Stimulated activated effector memory CD8-positive, alpha-beta T cell treated with anti-CD3 and anti-CD28 coated beads, Interleukin-12 subunit alpha, Interleukin-12 subunit beta, amount 100 ng/mL, for 72 hours (primary cell): ENCODE measurements around the gene TMEM204.

Experiments
- ATAC-seq: fragments of 150-1000 bp; cut with Tn5 transposase; 2 replicates; pipeline ENCODE4 v1.10.0; 2021
- DNase-seq, 2 donors: peaks; one replicate each; pipeline ENCODE4 v3.0.0; 2021 to 2022; ENCODE audit warnings: low spot score in 2 of 2
- H3K27ac Mint-ChIP-seq: one replicate; pipeline ENCODE4 v1.8.0; 2022; ENCODE audit warnings: mild to moderate bottlenecking, mixed read lengths
- H3K36me3 Mint-ChIP-seq: one replicate; pipeline ENCODE4 v1.8.0; 2022; ENCODE audit warnings: mild to moderate bottlenecking, mixed read lengths
- H3K4me1 Mint-ChIP-seq: one replicate; pipeline ENCODE4 v1.8.0; 2022; ENCODE audit warnings: mixed read lengths
- H3K4me3 Mint-ChIP-seq: one replicate; pipeline ENCODE4 v1.8.0; 2022; ENCODE audit warnings: mild to moderate bottlenecking, mixed read lengths
- H3K9me3 Mint-ChIP-seq: one replicate; pipeline ENCODE4 v1.8.0; 2022; ENCODE audit warnings: mixed read lengths

The TMEM204 gene

DNA sequence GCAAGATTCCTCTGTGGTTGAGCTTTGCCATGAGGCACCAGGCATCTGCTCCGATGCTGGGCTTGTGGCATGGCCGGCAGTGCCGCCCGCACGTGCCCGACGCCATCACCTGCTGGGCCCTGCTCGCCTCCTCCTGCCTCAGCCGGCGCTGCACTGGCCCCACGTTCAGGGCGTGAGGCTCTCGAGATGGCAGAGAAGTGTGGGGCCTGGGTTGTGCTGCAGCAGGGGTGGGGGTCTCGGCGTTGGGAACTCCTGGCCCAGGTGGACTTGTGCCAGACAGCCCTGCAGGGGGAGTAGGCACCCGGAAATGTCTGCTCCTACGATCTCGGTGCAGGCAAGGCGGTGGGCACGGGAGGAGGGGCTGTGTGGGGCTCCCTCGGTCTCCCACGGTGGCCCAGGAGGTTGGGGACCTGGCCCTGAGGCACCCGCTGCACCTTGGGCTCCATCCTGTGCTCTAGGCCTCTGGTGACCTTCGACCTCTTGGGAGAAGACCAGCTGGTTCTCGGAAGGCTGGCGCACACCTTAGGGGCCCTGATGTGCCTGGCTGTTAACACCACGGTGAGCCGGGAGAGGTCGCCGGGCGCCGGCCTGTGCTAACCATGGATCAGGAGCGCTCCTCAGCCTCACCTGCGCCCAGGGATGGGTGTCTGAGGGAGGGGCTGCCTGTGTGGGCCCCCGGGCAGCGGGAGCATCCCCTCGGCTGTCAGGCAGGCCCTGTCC lies 26.8 kb upstream of the TMEM204 start:
- no peaks in the 10 kb centered on the region for H3K4me1 Mint-ChIP-seq
- H3K9me3 Mint-ChIP-seq = no peaks in the 10 kb centered on the region
- peaks cover 27% of the 10 kb centered on the region for H3K36me3 Mint-ChIP-seq
- no peak for ATAC-seq
- H3K4me3 Mint-ChIP-seq = no peak overlapping the region
- no peak overlapping the region for H3K27ac Mint-ChIP-seq
- no peak for DNase-seq

DNA sequence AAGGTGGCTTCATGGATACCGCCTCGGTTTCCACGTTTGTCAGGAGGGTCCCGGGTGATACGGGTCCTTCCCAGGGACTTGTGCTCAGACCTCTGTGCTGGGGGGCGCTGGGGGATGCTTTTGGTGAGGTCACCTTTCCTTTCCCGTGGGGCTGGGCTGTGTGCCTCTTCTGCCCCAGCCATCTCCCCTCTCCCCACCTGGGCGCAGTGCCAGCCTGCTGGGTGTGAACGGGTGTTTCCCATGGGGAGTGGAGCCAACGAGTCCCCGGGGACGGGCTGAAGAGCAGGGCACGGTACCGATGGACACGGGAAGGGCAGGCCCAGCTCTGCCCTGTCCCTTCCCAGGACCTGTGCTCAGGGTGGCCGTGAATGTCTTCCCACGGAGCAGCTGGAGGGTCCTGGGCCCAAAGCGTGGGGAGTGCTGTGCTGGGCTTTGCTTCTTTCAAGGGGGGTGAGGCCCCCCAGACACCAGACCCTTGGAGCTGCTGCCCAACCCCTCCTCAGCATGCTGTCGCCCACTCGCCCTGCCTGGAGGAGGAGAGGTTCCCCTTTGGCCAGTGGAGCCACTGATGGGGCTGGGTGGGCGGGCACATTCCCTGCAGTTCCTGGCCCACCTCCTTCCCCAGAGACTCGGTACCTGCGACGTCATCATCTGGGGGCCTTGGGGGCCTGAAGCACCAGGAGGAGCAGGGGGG lies 24.8 kb upstream of the TMEM204 start:
- no peak overlapping the region for H3K27ac Mint-ChIP-seq
- DNase-seq (no peak), ATAC-seq (no peak)
- H3K9me3 Mint-ChIP-seq = no peaks in the 10 kb centered on the region
- peaks cover 24% of the 10 kb centered on the region for H3K36me3 Mint-ChIP-seq
- no peaks in the 10 kb centered on the region for H3K4me1 Mint-ChIP-seq
- no peak overlapping the region for H3K4me3 Mint-ChIP-seq

DNA sequence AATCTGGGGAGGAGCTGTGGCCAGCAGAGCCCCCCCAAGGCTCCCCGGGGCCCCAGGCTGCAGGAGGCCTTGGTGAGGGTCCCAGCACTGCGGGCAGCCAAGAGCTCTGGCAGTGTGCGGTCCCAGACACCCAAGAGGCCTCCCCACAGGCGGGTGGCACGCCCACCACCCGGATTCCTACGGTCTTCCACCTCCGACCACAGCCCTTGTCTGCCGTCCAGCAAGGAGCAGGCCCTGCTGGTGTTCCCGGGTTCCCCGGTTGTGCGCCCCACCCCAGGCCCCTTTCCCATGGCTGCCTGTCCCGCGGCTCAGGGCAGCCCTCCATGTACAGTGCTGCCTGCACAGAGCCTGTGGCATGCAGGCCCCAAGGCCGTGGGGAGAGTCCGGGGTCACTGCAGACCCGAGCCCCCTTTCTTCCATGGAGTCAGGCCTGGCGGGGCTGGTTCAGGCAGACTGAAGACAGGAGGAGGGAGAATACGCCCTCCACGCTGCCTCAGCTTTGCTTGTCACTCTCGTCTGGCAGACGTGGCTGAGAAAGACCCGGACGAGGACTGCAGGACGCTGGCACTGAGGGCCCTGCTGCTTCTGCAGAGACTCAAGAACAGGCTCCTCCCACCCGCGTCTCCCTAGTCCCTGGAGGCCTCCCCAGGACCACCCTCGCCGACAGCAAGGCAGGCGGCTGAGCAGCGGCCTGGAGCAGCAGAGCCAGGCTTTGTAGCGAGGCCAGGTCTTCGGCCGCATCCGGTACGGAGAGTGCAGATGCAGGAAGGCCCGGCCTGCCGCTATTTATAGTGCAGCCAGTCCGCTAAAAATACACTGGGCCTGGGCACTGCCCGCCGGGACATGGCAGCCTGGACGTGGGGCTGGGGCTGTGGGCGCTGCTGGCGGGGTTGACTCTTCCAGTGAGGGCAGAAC lies 23.9 kb upstream of the TMEM204 start:
- DNase-seq (no peak), ATAC-seq (no peak)
- no peak overlapping the region for H3K27ac Mint-ChIP-seq
- peaks cover 24% of the 10 kb centered on the region for H3K36me3 Mint-ChIP-seq
- H3K9me3 Mint-ChIP-seq = no peaks in the 10 kb centered on the region
- no peak overlapping the region for H3K4me3 Mint-ChIP-seq
- H3K4me1 Mint-ChIP-seq = no peaks in the 10 kb centered on the region

DNA sequence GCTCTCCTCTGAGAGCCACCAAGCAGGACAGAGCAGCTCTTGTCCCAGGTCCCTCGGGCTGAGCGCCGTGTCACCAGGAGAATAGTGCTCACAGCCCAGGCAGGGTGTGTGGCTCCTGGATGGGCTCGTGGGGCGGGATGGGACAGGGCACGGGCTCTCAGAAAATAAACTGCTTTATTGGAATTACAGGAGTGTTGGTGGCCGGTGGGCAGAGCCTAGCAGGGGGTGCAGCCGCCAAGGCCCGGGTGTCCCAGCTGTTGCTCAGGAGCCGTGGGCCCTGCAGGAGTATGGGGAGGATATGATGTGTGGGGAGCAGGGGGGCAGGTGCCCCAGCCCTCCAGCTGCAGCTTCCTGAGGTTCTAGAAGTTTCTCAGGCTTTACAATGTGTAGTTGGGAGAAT lies 23.2 kb upstream of the TMEM204 start:
- no peaks in the 10 kb centered on the region for H3K9me3 Mint-ChIP-seq
- DNase-seq (no peak), ATAC-seq (no peak)
- H3K4me1 Mint-ChIP-seq = no peaks in the 10 kb centered on the region
- H3K27ac Mint-ChIP-seq = no peak overlapping the region
- H3K36me3 Mint-ChIP-seq = peaks cover 24% of the 10 kb centered on the region
- H3K4me3 Mint-ChIP-seq = no peak overlapping the region

- no peak for DNase-seq
- Mint-ChIP-seq H3K36me3 (peaks cover 30% of the 10 kb centered on the region), H3K27ac (no peak overlapping the region), H3K4me1 (no peaks in the 10 kb centered on the region), H3K4me3 (no peak overlapping the region), H3K9me3 (no peaks in the 10 kb centered on the region)
- ATAC-seq = no peak
These were observed 22.5 kb upstream of the TMEM204 start for GRCh38 chr16:1510941-1511351.

GRCh38 chr16:1511662-1512569 lies 21.6 kb upstream of the TMEM204 start:
- Mint-ChIP-seq H3K4me3 (no peak overlapping the region), H3K36me3 (peaks cover 30% of the 10 kb centered on the region), H3K9me3 (no peaks in the 10 kb centered on the region), H3K4me1 (no peaks in the 10 kb centered on the region), H3K27ac (no peak overlapping the region)
- ATAC-seq (no peak), DNase-seq (no peak)

DNA sequence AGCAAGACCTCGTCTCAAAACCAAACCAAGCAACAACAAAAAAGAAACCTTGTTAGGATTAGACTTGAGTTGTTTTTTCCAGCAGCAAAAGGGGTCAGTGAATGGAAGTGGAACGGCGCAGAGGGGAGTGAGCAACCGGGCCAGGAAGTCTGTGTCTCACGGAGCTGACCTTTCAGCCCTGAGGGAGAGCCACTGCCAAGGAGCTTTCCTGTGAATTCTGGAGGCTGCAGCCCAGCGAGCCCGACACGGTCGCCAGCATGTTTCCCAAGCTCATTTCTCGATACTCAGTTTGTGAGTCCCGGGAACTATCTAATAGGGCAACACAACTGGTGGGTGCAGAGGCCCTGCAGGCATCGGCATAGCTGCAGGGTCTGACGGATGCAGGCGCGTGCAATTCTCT lies 20.7 kb upstream of the TMEM204 start:
- ATAC-seq = no peak
- Mint-ChIP-seq H3K4me1 (no peaks in the 10 kb centered on the region), H3K36me3 (peaks cover 25% of the 10 kb centered on the region), H3K27ac (no peak overlapping the region), H3K9me3 (no peaks in the 10 kb centered on the region), H3K4me3 (no peak overlapping the region)
- no peak for DNase-seq

DNA sequence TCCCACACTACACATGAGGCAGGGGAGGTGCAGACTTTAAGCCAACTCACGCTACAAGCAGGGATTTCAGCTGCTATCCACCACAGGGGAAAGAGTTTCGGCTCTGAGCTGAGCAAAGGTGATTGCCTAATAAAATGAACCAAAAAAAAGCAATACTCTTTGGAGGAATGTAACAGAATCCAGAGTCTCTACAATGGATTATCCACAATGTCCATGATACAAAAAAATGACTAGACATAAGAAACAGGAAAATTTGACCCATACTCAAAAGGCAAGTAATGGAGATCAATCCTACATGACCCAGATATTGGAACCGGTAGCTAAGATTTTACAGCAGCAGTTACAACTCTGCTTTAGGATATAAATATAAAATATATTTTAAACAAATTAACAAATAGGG lies 19.0 kb upstream of the TMEM204 start:
- no peaks in the 10 kb centered on the region for H3K4me1 Mint-ChIP-seq
- ATAC-seq = no peak
- H3K4me3 Mint-ChIP-seq = no peak overlapping the region
- H3K36me3 Mint-ChIP-seq = peaks cover 25% of the 10 kb centered on the region
- H3K27ac Mint-ChIP-seq = no peak overlapping the region
- no peak for DNase-seq
- no peaks in the 10 kb centered on the region for H3K9me3 Mint-ChIP-seq

- peaks cover 5% of the 10 kb centered on the region for H3K36me3 Mint-ChIP-seq
- no peak overlapping the region for H3K4me3 Mint-ChIP-seq
- no peak overlapping the region for H3K27ac Mint-ChIP-seq
- H3K9me3 Mint-ChIP-seq = no peaks in the 10 kb centered on the region
- ATAC-seq (peak; percentile 45), DNase-seq (no peak)
- H3K4me1 Mint-ChIP-seq = no peaks in the 10 kb centered on the region
These were observed 14.8 kb upstream of the TMEM204 start for GRCh38 chr16:1518626-1519135.

DNA sequence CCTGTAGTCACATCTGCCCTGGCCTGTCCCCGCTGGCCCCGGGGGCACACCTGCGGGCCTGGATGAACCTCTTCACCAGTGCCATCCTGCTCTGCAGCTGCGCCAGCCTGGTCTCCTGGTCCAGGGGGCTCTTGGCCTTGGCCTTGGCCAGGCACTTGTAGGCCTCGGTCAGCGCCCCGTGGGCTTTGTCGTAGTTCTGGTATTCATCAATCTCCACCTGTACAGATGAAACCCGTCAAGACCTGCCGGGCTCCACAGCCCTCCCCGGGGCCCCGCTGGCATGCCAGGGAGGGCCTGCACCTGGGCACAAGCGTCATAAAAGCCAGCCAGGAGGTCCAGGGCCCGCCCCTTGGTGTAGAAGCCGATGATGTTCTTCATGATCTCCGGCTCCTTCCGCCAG lies 13.6 kb upstream of the TMEM204 start:
- no peaks in the 10 kb centered on the region for H3K4me1 Mint-ChIP-seq
- ATAC-seq = peak; percentile 12
- H3K4me3 Mint-ChIP-seq = no peak overlapping the region

DNA sequence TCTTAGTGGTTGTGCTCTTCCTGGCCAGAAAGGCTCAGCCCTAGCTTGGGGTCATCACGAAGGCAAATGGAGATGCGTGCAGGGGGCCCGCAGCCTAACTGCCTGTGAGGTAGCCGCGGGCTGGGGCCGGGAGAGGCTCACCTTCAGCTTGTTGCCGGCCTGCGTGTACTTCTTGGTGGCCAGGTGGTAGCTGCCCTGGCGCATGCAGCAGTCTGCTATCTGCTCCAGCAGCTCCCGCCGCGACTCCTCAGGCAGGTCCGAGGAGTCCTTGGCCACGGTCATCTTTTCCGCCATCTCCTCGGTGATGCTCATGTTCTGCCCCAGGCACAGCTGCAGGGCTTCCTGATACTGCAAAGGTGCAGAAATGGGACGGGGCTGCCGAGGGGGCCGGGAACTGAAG lies 13.0 kb upstream of the TMEM204 start:
- Mint-ChIP-seq H3K4me3 (no peak overlapping the region), H3K36me3 (peaks cover 4% of the 10 kb centered on the region), H3K9me3 (no peaks in the 10 kb centered on the region), H3K27ac (no peak overlapping the region), H3K4me1 (no peaks in the 10 kb centered on the region)
- ATAC-seq (no peak), DNase-seq (no peak)

More for the DNA sequence above, 13.6 kb upstream of the TMEM204 start:
- Mint-ChIP-seq H3K9me3 (no peaks in the 10 kb centered on the region), H3K36me3 (peaks cover 5% of the 10 kb centered on the region), H3K27ac (no peak overlapping the region)
- DNase-seq = no peak

GRCh38 chr16:1523581-1524245 lies 9.8 kb upstream of the TMEM204 start:
- Mint-ChIP-seq H3K36me3 (no peaks in the 10 kb centered on the region), H3K4me1 (peaks cover 5% of the 10 kb centered on the region), H3K4me3 (no peak overlapping the region), H3K9me3 (no peaks in the 10 kb centered on the region), H3K27ac (no peak overlapping the region)
- ATAC-seq (no peak), DNase-seq (no peak)

GRCh38 chr16:1524366-1524765 lies 9.1 kb upstream of the TMEM204 start:
- H3K27ac Mint-ChIP-seq = no peak overlapping the region
- DNase-seq = no peak

More at GRCh38 chr16:1524366-1524765, 9.1 kb upstream of the TMEM204 start:
- H3K9me3 Mint-ChIP-seq = no peaks in the 10 kb centered on the region
- H3K36me3 Mint-ChIP-seq = no peaks in the 10 kb centered on the region
- H3K4me1 Mint-ChIP-seq = peaks cover 5% of the 10 kb centered on the region
- no peak for ATAC-seq
- no peak overlapping the region for H3K4me3 Mint-ChIP-seq
